HG03442 (cell line): ENCODE data around the gene PLEKHG4B.
"Not testable (repeated sequence)": the region's sequence is repeated elsewhere in the genome, so short reads cannot be mapped to it uniquely, and the experiment has no call there.

Experiments
- ATAC-seq: cut with Tn5 transposase; IDR thresholded peaks from one replicate; pipeline ENCODE4 v1.9.1; 2021; ENCODE audit warnings: mild to moderate bottlenecking, moderate library complexity; ENCODE audit not compliant: unreplicated experiment

The PLEKHG4B gene

DNA sequence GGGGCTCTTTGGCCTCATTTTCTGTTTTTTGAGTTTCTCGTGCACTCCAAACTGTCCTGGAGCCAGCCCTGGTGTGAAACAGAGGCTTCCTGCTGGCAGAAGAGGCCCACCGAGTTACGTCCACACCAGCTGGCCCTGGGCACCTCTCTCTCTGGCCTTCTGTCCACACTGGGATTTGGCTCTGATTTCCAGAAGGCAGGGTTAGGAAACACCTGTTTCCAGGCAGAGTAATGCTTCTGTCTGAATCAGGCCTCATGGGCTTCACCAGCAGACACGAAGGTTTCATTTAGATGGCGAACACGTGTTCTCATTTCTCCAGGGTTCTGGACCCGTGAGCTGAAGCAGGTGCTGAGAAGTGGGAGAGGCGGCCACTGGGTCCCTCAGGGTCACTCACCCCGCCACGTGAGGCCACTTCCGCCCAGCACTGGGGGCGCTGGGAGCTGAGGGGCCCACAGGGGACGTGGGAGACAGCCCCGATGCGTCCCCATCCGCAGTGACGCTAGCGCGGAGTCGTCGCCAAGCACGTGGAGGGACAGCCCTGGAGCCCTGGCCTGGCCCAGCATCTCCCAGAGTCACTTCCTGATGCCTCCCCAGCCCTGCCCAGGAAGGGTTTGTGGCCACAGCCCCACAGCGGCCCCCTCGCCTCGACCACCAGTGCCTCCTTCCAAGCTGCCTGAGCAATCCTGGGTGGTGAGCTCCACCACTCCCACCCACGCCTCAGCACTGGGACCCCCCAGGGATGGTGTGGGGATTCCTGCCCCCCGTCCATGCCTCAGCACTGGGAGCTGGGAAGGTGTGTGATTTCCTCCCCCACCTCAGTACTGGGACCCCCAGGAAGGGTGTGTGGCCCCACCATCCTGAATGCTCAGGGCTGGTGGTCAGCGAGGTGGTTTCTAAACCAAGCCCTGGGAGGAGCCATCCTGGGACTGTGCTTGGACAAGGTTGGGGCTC is 94.4 kb downstream of the PLEKHG4B start:
- ATAC-seq: no peak

DNA sequence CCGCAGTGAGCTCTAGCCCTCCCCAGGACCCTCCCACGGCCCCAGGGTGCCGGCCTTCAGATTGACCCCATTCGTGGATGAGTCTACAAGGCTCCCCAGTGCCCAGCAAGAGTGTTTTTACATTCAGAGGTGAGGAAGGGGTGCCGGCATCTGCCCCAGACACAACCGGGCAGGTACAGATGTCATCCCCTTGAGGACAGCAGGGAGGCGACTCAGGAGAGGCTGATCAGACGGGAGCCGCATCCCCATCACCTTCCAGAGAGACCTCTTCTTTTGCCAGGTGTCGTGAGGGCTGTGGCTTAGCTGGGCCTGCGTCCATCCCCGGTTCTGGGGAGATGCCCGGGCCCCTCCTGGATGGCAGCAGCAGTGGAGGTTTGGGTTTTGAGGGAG is 95.1 kb downstream of the PLEKHG4B start:
- ATAC-seq: no peak

DNA sequence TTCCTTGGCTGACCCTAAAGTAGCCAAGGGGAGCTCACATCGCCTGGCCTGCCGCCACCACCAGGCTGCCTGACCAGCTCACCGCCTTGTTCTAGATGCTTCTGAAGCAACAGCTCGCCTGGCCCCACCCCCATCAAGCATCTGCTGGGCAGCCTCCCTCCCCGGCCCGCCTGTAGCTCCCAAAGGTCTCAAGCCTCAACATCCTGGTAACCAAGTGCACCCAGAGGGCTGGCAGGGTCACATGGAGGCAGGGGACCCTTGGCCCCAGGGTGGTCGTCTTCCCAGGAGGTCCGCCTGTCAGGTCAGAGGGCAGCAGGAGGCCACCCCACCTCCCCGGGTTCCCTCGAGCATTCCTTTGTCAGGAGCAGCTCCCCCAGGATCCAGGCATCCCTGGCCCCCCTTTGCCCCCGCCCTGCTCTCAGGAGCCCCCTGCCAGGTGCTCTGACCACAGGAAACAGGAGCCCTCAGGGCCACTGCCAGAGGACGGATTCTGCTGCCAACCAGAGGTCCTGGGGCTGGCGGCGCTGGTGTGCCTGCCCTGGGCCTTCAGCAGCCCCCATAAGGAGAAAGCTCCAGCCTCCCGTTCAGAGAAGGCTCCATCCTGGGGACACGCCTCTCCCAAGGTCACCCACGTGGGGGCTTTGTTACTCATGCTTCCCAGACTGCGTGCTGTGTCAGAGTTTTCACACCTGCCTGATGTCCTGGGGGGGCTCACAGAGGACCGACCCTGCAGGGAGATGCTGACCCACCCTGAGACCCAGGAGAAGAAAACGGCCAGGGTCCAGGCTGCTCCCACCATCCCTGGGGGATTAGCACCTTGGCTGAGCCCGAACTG is 95.9 kb downstream of the PLEKHG4B start:
- ATAC-seq: no peak

DNA sequence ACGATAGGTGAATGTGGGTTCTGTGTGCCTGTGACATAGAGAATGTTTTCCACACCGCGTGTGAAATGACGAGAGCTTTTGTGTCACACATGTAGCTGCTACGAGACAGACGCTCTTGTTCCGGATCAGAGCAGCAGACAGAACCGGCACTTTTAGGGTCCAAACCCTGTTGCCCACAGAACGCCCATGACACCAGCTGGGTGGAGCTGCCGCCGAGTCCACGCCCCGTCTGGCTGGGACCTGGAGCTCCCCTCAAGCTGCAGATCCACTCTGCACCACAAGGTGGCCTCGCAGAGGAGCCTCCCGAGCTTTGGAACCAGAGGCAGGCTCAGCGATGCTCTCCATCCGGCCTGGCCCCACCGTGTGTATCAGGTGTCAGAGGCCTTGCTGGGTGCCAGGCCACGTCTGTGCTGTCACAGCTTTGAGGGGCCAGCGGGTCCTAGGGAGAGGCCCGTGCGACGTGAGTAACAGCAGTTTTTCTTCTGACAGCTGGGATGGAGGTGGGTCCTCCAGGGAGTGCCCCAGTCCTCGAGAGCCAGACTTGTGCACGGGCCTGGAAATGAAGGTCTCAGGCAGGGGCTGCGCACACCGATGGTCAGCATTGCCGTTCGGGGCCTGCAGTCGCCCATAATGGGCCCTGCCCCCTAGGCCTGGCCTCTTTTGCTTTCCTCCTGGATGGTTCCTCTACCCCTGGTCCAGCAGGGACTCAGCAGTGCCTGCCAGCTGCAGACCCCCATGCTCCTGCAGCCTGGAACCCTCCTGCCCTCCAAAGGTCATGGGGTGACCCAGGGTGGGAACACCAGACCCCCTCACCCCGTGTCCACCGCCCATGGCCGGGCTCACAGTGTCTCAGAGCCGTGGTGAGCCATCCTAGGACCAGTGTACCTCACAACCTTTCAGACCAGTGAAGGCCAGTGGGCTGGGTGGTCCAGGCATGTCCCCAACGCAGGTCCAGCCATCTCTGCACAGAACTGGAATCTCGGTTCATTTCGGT is 96.8 kb downstream of the PLEKHG4B start:
- peak; percentile 82 for ATAC-seq

DNA sequence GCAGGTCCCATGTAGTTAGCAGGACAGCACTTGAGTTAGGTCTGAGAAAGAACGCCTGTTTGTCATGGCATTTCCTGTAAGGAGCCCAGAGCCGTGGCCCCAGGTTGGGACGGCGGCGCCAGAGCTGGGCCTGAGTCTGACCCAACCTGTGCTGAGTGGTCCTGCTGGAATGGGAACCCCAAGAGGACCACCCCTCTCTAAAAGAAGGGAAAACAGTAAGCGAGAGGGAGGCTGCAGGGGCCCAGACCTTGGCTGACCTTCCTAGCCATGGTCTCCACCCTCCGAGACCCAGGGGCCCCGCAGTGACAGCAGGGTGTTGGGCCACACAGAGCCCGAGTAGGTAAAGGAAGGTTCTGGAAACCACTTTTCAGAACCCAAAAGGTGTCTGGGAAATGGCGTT is 97.5 kb downstream of the PLEKHG4B start:
- ATAC-seq: no peak

DNA sequence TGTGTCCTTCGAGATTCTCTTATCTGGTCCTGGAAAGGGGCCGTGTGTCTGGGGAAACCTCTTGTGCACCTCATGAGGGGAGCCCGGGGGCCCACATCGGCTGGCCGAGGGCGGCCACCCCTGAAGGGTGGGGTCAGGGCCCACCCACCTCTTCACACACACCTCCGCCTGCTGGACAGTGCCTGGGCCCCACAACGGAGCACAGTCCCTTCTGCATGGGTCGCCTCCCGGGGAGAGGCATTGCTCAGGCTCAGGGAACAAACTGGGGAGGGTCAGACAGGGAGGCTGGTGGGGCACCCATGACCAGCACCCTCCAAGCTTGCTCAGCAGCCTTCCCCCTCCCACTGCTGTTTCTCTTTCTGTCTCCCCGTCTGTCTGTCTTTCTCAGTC is 98.0 kb downstream of the PLEKHG4B start:
- ATAC-seq: no peak

DNA sequence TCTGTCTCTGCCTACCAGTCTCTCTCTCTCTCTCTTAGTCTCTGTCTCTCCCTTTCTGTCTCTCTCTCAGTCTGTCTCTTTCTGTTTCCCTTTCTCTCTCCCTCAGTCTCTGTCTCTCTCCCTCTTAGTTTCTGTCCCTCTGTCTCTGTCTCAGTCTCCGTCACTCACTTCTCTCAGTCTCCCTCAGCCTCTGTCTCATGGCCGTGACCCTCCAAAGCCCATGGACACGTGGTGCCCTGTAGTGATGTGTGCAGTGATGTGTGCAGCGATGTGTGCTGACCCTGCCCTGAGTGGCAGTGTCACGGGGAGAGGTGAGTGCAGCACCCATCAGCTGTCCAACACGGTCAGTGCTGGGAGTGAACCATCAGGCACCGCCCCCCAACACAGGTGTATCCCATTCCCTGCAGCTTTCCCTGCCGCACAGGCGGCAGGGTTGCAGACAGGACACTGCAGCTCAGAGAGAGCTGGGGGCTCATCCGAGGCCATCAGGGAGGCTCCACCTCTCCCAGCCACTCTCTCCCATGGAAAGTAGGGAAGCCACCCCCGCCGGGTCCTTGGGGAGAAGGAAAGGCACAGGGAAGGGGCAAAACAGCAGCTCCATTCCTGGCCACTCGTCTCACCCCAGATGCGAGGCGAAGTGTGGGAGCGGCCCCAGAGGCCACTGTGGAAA is 98.5 kb downstream of the PLEKHG4B start:
- peak; percentile 21 for ATAC-seq

DNA sequence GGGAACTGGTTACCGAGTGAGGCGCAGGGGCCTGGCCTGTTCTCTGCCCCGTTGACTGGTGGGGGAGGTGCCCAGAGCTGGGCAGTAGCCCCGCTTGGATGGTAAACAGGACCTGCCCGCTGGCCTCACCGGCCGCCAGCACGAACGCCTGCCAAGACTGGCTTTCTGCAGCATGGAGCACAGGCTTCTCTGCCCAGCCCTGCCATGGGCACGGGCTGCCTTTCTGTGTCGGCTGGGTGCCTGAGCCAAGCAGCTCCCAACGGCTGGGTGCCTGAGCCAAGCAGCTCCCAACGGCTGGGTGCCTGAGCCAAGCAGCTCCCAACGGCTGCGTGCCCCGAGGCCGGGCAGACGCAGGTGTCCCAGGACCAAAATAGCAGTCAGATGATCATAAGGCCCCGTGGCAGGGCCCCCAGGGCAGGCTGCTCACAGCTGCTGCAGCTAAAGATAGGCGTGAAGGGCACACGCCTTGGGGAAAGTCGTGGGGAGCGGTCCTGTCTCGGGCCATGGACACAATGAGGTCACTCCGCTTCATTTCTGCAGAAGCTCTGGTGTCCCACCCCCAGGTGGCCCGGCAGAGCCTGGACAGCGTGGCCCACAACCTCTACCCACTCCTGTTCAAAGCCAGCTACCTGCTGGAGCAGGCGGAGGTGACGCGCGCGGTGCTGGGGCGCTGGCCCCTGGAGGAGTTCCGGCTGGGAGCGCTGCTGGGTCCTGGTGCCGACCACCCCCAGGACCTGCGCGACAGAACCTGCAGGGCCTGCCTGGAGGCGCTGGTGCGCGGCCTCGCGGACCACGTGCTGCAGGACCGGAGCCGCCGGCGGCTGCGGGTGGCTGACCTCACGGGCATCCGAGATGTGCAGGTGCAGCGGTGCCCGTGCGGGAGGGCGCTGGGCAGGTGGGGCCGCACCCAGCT is 99.3 kb downstream of the PLEKHG4B start, which contains the start of gene LRRC14B:
LRRC14B (plus strand) TSS at position 460 of the 913 bp plus-strand sequence; CDS start at position 504, 44 bp downstream.
- ATAC-seq: no peak

DNA sequence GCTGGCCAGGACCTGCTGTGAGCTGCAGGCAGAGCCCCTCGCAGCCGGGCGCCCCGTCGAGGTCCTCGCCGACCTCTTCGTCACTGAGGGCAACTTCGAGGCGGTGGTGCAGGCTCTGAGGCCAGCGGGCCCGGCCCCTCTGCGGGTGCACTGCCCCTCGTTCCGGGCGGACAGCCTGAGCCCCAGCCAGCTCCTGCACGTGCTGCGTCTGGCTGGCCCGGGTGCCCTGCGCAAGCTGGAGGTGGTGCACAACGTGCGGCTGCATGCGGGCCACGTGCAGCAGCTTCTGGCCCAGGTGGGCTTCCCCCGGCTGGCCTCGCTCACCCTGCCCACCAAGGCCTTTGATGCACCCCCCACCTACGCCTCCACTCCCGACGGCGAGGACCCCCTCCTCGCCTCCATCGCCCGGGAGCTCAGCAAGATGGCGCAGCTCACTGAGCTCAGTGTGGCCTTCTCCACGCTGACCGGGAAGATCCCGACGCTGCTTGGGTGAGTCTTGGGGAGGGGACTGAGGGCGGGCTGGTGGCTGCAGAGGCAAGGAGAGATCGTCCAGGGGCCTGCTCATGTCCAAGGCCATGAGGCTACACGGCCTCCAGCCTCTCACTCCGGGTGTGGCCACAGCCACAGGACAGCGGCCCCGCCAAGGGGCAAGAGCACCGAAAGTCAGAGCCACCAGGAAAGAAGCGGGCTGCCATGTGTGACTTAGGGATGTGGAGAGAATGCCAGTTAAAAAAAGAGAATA is 100.2 kb downstream of the PLEKHG4B start:
- ATAC-seq: no peak

DNA sequence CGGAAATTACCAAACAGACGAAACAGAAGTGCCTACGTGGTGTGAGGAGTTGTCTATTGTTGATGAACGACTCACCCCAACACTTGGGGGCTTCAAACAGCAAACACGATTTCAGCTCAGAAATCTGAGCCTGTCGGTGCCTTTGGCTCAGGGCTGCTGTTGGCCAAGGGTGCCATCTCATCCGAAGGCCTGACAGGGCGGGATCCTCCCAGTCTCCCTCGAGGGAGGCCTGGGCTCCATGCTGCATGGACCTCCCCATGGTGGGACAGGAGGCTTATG is 100.7 kb downstream of the PLEKHG4B start:
- no peak for ATAC-seq

DNA sequence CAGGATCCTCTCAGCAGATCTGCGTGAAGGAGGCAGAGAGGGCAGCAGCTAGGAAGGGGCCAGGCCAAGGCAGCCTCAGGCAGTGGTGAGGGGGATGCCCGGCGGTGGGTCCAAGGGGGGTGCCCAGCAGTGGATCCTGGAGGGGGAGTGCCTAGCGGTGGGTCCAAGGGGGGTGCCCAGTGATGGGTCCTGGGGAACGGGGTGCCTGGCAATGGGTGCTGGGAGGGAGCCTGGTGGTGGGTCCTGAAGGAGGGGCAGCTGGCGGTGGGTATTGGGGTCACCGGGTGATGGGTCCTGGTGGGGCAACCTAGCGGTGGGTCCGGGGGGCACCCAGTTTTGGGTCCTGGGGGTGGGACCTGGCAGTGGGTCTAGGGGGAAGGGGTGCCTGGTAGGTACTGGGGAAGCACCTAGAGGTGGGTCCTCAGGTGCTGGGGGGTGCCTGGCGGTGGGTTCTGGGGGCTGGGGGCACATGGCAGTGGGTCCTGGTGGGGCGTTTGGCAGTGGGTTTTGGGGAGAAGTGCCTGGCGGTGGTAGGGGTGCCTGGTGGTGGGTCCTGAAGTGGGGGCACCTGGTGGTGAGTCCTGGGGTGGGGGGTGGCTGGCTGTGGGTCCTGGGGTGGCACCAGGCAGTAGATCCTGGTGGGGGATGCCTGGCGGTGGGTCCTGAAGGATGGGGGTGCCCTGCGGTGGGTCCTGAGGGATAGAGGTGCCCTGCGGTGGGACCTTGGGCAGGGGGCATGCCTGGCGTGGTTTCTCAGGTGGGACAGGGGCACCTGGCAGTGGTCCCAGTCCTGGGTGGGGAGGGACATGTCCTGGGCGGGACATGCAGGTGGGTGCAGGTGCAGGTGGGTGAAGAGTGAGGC is 101.2 kb downstream of the PLEKHG4B start:
- ATAC-seq: no peak

DNA sequence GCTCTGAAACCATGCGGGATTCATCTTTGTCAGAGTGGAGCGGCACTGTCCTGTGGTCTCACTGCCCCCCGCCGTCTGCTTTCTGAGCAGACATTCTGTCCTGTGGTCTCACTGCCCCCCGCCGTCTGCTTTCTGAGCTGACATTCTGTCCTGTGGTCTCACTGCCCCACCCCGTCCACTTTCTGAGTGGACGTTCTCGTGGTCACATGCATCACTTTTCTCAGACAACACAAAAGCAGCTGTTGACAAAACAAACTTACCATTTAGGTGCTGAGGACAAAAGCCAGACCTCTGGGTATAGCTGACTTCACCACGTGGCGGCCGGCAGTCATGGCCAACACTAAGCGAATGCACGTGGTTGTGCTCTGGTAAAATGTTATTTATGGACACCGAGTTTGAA is 102.1 kb downstream of the PLEKHG4B start:
- ATAC-seq: no peak

DNA sequence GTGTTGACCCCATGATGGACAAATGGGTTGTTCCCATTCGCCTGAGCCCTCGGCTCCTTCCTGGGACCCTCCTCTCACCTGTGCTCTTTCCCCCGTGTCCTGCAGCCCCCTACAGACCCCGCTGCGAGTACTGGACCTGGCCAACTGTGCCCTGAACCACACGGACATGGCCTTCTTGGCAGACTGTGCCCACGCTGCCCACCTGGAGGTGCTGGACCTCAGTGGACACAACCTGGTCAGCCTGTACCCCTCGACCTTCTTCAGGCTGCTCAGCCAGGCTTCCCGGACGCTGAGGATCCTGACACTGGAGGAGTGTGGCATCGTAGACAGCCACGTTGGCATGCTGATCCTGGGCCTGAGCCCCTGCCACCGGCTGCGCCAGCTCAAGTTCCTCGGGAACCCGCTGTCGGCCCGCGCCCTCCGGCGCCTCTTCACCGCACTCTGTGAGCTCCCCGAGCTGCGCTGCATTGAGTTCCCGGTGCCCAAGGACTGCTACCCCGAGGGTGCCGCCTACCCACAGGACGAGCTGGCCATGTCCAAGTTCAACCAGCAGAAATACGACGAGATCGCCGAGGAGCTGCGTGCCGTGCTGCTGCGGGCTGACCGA is 102.7 kb downstream of the PLEKHG4B start:
- no peak for ATAC-seq

DNA sequence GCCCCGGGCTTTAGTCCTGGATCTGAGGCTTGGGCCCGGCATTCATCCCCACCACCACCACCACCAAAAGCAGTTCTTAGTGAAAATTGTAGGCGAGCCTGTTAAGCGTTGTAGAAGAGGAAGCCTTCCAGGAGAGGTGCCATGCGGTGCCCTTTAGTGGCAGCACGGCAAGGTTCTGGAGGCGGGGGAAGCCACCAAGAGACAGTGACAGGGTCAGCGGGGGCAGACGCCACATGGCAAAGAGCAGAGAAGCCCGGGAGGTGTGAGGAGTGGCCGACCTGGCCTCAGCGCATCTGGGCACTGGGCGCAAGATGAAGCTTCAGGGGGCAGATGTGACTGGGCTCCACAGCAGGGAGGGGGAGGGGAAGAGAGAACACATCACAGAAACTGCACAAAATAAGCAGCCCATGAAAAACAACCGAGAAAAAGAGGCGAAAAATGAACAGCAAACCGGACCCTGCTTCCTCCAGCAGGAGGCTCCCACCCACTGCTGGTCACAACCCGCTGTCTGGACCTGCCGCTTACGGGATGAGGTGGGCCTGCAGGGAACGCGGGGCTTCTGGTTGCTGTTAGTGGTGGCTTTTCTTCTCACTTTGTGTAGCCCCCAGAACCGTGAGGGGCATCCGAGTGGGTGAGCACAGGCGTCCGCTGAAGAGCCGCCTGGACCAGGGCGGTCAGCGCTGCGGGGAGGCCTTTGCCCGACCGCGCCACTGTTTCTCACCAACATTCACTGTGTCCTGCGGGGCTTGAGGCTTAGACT is 103.6 kb downstream of the PLEKHG4B start:
- ATAC-seq: no peak

DNA sequence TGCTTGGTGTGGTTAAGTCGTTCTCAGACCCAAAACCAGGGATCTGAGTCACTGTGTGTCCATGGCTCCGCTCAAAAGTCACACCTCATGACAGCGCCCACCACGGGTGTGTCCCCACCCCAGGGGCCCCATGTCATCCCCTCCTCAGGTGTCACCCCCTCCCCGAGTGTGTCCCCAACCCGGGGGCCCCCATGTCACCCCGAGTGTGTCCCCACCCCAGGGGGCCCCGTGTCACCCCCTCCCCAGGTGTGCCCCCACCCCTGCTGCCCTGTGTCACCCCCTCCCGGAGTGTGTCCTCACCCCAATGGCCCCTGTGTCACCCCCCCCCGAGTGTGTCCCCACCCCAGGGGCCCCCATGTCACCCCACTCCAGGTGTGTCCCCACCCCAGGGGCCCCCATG is 104.4 kb downstream of the PLEKHG4B start:
- no peak for ATAC-seq

DNA sequence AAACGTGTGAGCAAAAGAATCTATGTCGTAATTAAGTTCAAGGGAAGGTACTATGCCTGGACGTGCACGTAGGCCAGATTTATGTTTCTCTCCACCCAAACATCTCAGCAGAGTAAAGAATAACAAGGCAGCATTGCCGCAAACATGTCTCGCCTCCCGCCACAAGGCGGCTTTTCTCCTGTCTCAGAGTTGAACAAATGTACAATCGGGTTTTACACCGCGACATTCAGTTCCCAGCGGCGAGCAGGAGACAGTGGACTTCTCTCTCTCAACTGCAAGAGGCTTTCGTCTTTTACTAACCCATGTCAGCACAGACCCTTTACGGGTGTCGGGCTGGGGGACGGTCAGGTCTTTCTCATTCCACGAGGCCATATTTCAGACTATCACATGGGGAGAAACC is 105.1 kb downstream of the PLEKHG4B start:
- not testable (repeated sequence) for ATAC-seq
